Measurements from ENCODE around the gene NKRF.

The NKRF gene

GRCh38 chrX:119607018-119607389 is 780 bp upstream of the NKRF start:
- DNase-seq: no peak

- peak; percentile 37 for DNase-seq
Observed at GRCh38 chrX:119605464-119606279, 552 bp downstream of the NKRF start.

- DNase-seq: no peak
Observed at GRCh38 chrX:119604766-119605463, 1.3 kb downstream of the NKRF start.

- no peak for DNase-seq
Observed at GRCh38 chrX:119602701-119603255, 3.4 kb downstream of the NKRF start.

GRCh38 chrX:119589810-119590209 is 16.4 kb downstream of the NKRF start:
- no peak for DNase-seq

- DNase-seq: no peak
Observed at GRCh38 chrX:119583431-119584059, 22.7 kb downstream of the NKRF start.

GRCh38 chrX:119579414-119579813 is 26.8 kb downstream of the NKRF start:
- DNase-seq: no peak

GRCh38 chrX:119574394-119575266 is 31.6 kb downstream of the NKRF start, which contains the start of gene UBE2A:
Gene UBE2A (plus strand): TSS chrX:119574563. CDS start chrX:119574712, 149 bp downstream.
- peak; percentile 84 for DNase-seq

GRCh38 chrX:119573840-119574393 is 32.3 kb downstream of the NKRF start:
- no peak for DNase-seq

GRCh38 chrX:119573222-119573621 is 33.0 kb downstream of the NKRF start:
- no peak for DNase-seq

GRCh38 chrX:119570351-119570835 is 35.8 kb downstream of the NKRF start:
- DNase-seq: no peak

GRCh38 chrX:119565107-119565663 is 41.0 kb downstream of the NKRF start, which contains the start of gene STEEP1:
Gene STEEP1 (minus strand): TSS chrX:119565409. CDS start chrX:119565355, 54 bp downstream.
- peak; percentile 78 for DNase-seq

- DNase-seq: no peak
Observed at GRCh38 chrX:119552508-119552907, 53.7 kb downstream of the NKRF start.

GRCh38 chrX:119549327-119550016 is 56.8 kb downstream of the NKRF start:
- no peak for DNase-seq

GRCh38 chrX:119541188-119541587 is 65.0 kb downstream of the NKRF start:
- no peak for DNase-seq

- no peak for DNase-seq
Observed at GRCh38 chrX:119539872-119540271, 66.4 kb downstream of the NKRF start.
